HG03103 (cell line): ENCODE results near the gene ALAD.
"Not testable (repeated sequence)": the region's sequence is repeated elsewhere in the genome, so short reads cannot be mapped to it uniquely, and the experiment has no call there.

Experiments used
- ATAC-seq: cut with Tn5 transposase; IDR thresholded peaks from one replicate; pipeline ENCODE4 v1.9.1; 2021; ENCODE audit warnings: low read depth; ENCODE audit not compliant: unreplicated experiment

ALAD gene

GRCh38 chr9:113375057-113376023 is 25.7 kb downstream of the ALAD start:
- ATAC-seq = no peak

- ATAC-seq = no peak
Measured at GRCh38 chr9:113373676-113374392, 27.2 kb downstream of the ALAD start.

- ATAC-seq = no peak
Measured at GRCh38 chr9:113373256-113373655, 27.8 kb downstream of the ALAD start.

- no peak for ATAC-seq
Measured at GRCh38 chr9:113372059-113372458, 29.0 kb downstream of the ALAD start.

- ATAC-seq = no peak
Measured at GRCh38 chr9:113370806-113371325, 30.2 kb downstream of the ALAD start.

- no peak for ATAC-seq
Measured at GRCh38 chr9:113369855-113370140, 31.3 kb downstream of the ALAD start.

DNA sequence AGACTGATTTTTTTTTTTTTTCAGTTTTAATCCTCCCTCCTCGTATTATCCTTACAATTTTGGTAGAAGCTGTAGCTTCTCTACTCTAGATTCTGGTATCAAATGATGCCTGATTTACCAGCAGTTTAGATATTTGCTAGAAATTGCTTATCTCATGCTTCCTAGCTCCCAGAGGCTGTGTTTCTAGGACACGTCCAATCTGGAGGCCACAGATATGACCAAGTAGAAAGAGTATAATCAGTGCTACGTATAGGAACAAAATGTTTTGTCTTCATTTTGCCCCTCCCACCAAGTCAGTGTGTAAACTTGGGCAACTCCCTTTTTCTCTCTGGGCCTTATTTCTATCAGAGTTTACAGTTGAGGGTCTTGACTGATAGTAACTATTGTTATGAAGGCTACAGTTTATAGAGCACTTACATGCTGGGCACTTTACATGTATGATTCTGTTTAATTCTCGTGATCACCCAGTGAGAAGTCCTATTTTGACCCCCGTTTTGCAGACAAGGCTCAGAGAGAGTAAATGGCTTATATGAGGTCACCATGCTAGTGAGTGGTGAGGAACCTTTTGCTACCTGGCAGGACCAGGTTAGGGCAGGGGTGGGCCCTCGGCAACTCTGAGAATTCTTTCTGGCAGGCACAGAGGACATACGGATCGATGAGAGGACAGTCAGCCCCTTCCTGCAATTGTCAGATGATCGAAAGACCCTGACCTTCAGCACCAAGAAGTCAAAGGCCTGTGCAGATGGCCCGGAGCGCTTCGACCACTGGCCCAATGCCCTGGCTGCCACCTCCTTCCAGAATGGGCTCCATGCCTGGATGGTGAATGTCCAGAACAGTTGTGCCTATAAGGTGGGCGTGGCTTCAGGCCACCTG is 31.9 kb downstream of the ALAD start:
- no peak for ATAC-seq

GRCh38 chr9:113368348-113368981 is 32.6 kb downstream of the ALAD start:
- no peak for ATAC-seq

GRCh38 chr9:113365652-113366051 is 35.4 kb downstream of the ALAD start:
- not testable (repeated sequence) for ATAC-seq

- no peak for ATAC-seq
Measured at GRCh38 chr9:113364951-113365350, 36.1 kb downstream of the ALAD start.

GRCh38 chr9:113363336-113363735 is 37.7 kb downstream of the ALAD start:
- ATAC-seq = no peak

- ATAC-seq = no peak
Measured at GRCh38 chr9:113361304-113362018, 39.6 kb downstream of the ALAD start.

- no peak for ATAC-seq
Measured at GRCh38 chr9:113360242-113360842, 40.7 kb downstream of the ALAD start.

DNA sequence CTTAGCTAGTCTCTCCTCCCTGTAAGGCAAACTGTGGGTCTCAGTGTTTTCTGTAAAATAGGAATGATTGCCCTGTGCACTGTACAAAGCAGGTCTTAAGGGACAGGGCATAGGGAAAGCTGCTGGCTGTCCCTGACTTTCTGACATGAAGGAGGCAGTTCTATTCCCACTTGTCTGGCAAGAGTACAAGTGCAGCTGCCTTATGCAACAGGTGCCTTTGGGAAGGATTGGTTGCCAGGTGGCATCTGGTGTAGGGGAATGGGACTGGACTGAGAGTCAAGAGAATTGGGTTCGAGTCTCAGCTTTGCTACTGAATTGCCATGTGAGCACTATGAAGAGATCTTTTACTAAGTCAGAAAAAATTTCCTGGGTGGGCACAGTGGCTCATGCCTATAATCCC is 41.7 kb downstream of the ALAD start:
- ATAC-seq = no peak

DNA sequence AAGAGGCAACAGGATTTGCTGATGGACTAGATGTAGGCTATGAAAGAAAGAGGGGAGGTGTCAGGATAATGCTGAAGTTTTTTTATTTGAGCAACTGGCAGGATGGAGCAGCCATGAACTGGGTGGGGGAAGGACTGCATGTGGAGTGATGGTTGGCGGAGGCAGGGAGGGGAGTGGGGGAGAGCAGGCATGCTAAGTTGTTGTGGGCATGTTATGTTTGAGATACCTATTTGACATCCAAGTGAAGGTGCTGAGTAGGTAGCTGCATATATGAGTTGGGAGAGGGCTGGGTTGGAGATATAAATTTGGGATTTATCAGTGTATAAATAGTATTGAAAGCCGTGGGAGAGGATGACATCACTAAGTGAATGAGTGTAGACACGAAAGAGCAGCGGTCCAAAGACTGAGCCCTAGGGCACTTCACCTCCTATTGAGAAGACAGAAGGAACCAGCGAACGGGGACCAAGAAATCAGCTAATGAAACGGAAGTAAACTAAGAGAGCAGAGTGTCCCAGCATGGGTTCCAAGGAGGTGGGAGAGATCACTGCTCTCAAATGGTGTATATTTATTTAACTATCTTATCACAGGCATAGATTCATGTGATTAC is 44.3 kb downstream of the ALAD start:
- no peak for ATAC-seq

- ATAC-seq = no peak
Measured at GRCh38 chr9:113355040-113355596, 46.0 kb downstream of the ALAD start.

GRCh38 chr9:113352411-113352810 is 48.7 kb downstream of the ALAD start:
- ATAC-seq = no peak

DNA sequence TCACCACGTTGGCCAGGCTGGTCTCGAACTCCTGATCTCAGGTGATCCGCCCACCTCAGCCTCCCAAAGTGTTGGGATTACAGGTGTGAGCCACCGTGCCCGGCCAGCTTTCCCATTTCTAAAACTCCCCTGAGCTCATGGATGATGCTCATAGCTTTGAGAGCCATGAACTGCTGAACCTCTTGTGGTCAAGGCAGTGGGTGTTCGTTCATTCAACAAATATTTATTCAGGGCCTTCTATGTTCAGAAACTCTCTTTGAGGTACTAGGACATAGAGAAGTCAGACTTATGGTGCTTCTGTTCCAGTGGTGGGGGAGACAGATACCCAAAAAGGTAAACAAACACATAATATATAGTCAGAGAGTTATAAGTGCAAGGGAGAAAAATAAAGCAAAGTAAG is 49.1 kb downstream of the ALAD start:
- no peak for ATAC-seq

GRCh38 chr9:113350937-113351336 is 50.1 kb downstream of the ALAD start:
- ATAC-seq = no peak
